Retinal pigment epithelial cell (primary cell): ENCODE measurements around the gene CDC42BPG.

Experiments
- DNase-seq: peaks from one replicate; pipeline ENCODE4 v3.0.0-alpha.2; 2010; ENCODE audit warnings: low read depth
- H3K4me3 ChIP-seq: 2 replicates; pipeline ENCODE4 v1.5.1; 2011; ENCODE audit warnings: mild to moderate bottlenecking, low read length, control low read depth, moderate library complexity
- CTCF ChIP-seq: conservative IDR thresholded peaks from 2 replicates; pipeline ENCODE4 v1.5.1; 2011; ENCODE audit warnings: low read depth, low read length, control low read depth, inconsistent platforms

Gene CDC42BPG

DNA sequence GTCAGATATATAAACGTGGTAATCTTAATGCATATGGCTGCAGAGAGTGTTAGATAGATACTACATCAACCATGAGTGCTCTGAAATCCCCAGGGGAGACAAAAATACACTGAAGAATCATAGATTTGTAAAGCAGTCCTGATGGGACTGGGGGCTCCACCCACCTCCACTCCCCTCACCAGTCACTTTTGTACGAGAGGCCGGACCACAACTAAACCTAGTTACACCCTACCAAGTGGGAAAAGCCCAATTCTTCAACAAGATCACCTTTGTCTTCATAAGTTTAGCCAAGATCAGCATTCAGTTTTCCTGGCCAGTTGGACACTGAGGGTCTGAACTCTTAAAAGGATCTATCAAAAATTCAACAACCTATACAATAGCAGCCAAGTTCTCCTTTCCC is 67.6 kb downstream of the CDC42BPG start:
- no peak for DNase-seq
- peak overlapping the region; percentile 77 for H3K4me3 ChIP-seq
- TF ChIP-seq CTCF = no peak

DNA sequence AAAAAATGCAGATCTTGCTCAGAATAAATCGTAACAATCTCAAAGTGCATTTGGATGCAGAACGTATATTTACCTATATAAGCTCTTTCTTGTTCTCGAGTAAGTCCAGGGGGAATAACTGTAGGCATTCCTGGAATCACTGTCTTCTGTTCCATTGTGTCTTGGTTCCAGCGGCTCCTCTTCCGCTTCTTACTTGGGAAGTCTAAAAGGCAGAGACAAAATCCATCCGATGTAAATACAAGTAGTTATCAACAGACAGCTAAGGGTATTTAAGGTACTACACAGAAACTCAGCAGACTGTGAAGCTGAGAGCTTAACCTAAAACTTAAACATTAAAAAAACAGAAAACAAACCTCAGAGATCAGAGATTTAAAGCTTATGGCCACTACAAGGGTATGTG is 68.0 kb downstream of the CDC42BPG start:
- TF ChIP-seq CTCF = no peak
- DNase-seq = no peak

GRCh38 chr11:64774144-64774543 is 70.3 kb downstream of the CDC42BPG start:
- no peak for TF ChIP-seq CTCF
- DNase-seq = no peak
- no peak overlapping the region for H3K4me3 ChIP-seq

More for the DNA sequence above, 68.0 kb downstream of the CDC42BPG start:
- H3K4me3 ChIP-seq = peak overlapping the region; percentile 77
